SK-N-MC (cell line): ENCODE results near the gene BCL2L13.

Experiments
- EZH2 ChIP-seq: fragments of 200-600 bp; sonication (generic); IDR thresholded peaks from one replicate; pipeline ENCODE4 v1.6.1; 2017; ENCODE audit warnings: antibody characterized with exemption
- FOXP2 ChIP-seq: optimal IDR thresholded peaks from 2 replicates; pipeline ENCODE3; 2011; ENCODE audit warnings: mild to moderate bottlenecking, moderate library complexity; ENCODE audit not compliant: insufficient read depth; ENCODE audit errors: extremely low read length, control extremely low read depth
- POLR2AphosphoS5 ChIP-seq: IDR thresholded peaks from 2 replicates; pipeline ENCODE4 v1.6.1; 2012; ENCODE audit warnings: mild to moderate bottlenecking, low read depth, low read length, borderline replicate concordance

DNA sequence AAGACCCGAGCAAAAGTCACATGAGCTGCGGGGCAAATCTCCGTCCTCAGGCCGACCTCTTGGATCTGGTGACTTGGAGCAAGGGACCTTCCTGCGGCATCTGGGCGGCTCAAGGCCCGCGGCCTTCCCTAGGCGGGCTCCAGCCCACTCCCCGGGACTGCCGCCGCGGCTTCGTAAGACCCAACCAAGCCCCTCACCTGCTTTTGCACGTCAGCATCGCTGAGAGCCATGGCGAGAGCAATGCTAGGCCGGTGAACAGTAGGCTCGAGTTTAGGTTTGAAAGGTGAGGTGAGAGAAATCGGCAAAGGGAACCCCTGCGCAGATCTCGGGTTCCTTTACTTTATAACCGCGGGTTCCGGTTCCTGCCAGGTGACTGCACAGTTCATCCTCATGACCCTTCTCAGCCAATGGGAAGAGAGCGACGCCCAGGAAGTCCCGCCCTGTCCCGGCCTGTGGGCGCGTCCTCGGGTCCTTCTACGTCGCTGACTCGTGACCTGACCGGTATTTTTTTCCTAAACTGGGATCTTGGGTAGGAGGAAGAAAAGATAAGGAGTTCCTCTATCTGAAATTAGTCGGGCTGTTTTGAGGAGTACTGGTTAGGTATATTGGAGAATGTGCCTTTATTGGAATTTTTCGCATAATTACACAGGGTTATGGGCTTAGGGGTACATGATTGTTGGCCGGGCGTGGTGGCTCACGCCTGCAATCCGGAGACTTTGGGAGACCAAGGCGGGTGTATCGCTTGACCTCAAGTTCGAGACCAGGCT is 10.0 kb upstream of the BCL2L13 start, which contains the start of gene ATP6V1E1:
- peak; percentile 83 for TF ChIP-seq POLR2AphosphoS5
- TF ChIP-seq EZH2 = no peak
- no peak for TF ChIP-seq FOXP2
